GM23248 (cell line): ENCODE data around the gene CDC42.

ENCODE experiments used
- EZH2 ChIP-seq: fragments of 200-600 bp; sonication (generic); IDR thresholded peaks from 2 replicates; pipeline ENCODE4 v1.6.1; 2018; ENCODE audit warnings: antibody characterized with exemption, mild to moderate bottlenecking; ENCODE audit not compliant: insufficient read depth, poor library complexity, severe bottlenecking
- EZH2phosphoT487 ChIP-seq: fragments of 200-600 bp; sonication (generic); IDR thresholded peaks from 2 replicates; pipeline ENCODE4 v1.6.1; 2018; ENCODE audit warnings: antibody characterized with exemption, moderate library complexity, mild to moderate bottlenecking, low read depth; ENCODE audit not compliant: insufficient read depth

GRCh38 chr1:22139817-22140216, 87.3 kb downstream of the CDC42 start:
- no peak for TF ChIP-seq EZH2
- TF ChIP-seq EZH2phosphoT487 = no peak
